HL-60 (cell line): Measurements from ENCODE around the gene CDHR5.

Experiments used
- CTCF ChIP-seq: IDR thresholded peaks from one replicate; pipeline ENCODE4 v1.5.1; 2011; ENCODE audit warnings: low read length, control low read depth, inconsistent platforms; ENCODE audit not compliant: insufficient read depth
- GABPA ChIP-seq: IDR thresholded peaks from 2 replicates; pipeline ENCODE4 v1.6.1; 2012; ENCODE audit warnings: low read depth
- POLR2AphosphoS5 ChIP-seq: IDR thresholded peaks from 2 replicates; pipeline ENCODE4 v1.6.1; 2012; ENCODE audit warnings: low read depth
- TF ChIP-seq, protein P1 (sequence below): IDR thresholded peaks from 2 replicates; pipeline ENCODE4 v1.6.1; 2012; ENCODE audit warnings: low read depth; ENCODE audit not compliant: insufficient replicate concordance

DNA sequence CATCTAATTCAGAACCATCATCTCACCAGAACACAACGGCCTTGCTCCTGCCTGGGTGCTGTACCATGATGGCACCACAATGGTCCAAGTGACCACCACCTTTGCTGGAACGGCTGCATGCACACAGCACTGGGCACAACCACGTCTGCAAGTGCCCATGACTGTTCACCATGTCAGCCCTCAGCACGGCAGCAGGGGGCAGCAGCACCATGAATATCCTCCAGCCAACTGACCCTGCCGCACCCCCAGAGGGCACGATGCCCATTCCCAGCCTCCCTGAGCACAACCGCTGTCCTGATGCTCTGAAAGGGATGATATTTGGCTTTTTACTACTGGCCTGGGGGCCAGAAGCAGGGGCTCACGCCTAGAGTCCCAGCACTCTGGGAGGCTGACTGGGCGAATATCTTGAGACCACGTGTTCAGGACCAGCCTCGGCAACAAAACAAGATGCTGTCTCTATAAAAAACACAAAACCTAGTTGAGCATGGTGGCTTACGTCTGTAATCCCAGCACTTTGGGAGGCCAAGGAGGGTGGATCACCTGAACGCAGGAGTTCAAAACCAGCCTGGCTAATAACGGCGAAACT is 38.0 kb upstream of the CDHR5 start:
- peak; percentile 63 for TF ChIP-seq CTCF
- no peak for TF ChIP-seq POLR2AphosphoS5
- TF ChIP-seq, protein P1, sequence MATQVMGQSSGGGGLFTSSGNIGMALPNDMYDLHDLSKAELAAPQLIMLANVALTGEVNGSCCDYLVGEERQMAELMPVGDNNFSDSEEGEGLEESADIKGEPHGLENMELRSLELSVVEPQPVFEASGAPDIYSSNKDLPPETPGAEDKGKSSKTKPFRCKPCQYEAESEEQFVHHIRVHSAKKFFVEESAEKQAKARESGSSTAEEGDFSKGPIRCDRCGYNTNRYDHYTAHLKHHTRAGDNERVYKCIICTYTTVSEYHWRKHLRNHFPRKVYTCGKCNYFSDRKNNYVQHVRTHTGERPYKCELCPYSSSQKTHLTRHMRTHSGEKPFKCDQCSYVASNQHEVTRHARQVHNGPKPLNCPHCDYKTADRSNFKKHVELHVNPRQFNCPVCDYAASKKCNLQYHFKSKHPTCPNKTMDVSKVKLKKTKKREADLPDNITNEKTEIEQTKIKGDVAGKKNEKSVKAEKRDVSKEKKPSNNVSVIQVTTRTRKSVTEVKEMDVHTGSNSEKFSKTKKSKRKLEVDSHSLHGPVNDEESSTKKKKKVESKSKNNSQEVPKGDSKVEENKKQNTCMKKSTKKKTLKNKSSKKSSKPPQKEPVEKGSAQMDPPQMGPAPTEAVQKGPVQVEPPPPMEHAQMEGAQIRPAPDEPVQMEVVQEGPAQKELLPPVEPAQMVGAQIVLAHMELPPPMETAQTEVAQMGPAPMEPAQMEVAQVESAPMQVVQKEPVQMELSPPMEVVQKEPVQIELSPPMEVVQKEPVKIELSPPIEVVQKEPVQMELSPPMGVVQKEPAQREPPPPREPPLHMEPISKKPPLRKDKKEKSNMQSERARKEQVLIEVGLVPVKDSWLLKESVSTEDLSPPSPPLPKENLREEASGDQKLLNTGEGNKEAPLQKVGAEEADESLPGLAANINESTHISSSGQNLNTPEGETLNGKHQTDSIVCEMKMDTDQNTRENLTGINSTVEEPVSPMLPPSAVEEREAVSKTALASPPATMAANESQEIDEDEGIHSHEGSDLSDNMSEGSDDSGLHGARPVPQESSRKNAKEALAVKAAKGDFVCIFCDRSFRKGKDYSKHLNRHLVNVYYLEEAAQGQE = no peak
- no peak for TF ChIP-seq GABPA
